ENCODE data around the gene SMO. TPM values are rescaled to one million over a fixed set of nuclear protein-coding genes. Genes with fewer than 3 reads are reported as not detected.

Gene SMO
- total and polyA plus RNA-seq, 9 of the 15 experiments (the other 6 are each of a cell fraction or from before 2014, with no cell fraction given): 0.05 to 0.13 (median 0.10) TPM; not detected in 5

DNA sequence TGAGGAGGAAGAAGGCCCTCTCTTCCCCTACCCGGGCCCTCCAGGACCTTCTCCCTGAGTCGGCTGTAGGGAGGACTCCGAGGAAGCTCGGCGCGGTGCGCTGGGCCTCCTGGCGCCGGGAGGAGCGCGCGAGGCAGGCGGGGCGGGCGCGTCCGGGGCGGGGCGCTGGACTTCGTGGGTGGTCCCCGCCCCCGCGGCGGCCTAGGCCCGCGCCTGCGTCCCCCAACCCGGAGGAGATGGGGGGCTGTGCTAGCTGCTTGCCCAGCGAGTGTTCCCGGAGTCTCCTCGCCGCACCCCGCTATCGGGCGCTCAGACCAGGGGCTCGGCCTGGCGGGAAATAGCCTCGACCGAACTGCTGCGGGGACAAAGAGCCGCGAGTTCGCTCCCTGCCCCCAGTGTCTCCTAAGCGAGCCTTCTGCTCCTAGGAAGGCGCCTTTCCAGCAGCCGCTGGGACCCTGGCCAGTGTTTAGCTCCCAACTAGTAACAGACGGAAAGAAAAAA, 19.2 kb upstream of the SMO start (continued):
- TF ChIP-seq CHAMP1 (IDR thresholded peaks at IDR 0.05): no peak
- no peak for TF ChIP-seq ZNF224 (CRISPR knock-in tag; IDR thresholded peaks at IDR 0.05)
- no peak for TF ChIP-seq PBX2 (CRISPR knock-in tag; IDR thresholded peaks at IDR 0.05; ENCODE audit: low read depth)
- no peak for TF ChIP-seq PBX2 (tag; conservative IDR thresholded peaks at IDR 0.05; ENCODE audit: low read depth)
- TF ChIP-seq TCF7L2 (IDR thresholded peaks at IDR 0.05; ENCODE audit: low read depth, low read length): no peak
- TF ChIP-seq LARP7 (IDR thresholded peaks at IDR 0.05): no peak
- TF ChIP-seq ARID3A (IDR thresholded peaks at IDR 0.05; ENCODE audit: borderline replicate concordance, low read depth, low read length): no peak
- TF ChIP-seq NCOR1 (IDR thresholded peaks at IDR 0.05): no peak
- TF ChIP-seq, protein P1, sequence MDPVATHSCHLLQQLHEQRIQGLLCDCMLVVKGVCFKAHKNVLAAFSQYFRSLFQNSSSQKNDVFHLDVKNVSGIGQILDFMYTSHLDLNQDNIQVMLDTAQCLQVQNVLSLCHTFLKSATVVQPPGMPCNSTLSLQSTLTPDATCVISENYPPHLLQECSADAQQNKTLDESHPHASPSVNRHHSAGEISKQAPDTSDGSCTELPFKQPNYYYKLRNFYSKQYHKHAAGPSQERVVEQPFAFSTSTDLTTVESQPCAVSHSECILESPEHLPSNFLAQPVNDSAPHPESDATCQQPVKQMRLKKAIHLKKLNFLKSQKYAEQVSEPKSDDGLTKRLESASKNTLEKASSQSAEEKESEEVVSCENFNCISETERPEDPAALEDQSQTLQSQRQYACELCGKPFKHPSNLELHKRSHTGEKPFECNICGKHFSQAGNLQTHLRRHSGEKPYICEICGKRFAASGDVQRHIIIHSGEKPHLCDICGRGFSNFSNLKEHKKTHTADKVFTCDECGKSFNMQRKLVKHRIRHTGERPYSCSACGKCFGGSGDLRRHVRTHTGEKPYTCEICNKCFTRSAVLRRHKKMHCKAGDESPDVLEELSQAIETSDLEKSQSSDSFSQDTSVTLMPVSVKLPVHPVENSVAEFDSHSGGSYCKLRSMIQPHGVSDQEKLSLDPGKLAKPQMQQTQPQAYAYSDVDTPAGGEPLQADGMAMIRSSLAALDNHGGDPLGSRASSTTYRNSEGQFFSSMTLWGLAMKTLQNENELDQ (CRISPR knock-in tag; IDR thresholded peaks at IDR 0.05; ENCODE audit: borderline replicate concordance): no peak
- TF ChIP-seq ZNF717 (CRISPR knock-in tag; IDR thresholded peaks at IDR 0.05): no peak
- no peak for TF ChIP-seq HOXB6 (CRISPR knock-in tag; IDR thresholded peaks at IDR 0.05; ENCODE audit: borderline replicate concordance)
- no peak for TF ChIP-seq ZKSCAN3 (CRISPR knock-in tag; IDR thresholded peaks at IDR 0.05)
- TF ChIP-seq SOX6 (IDR thresholded peaks at IDR 0.05): no peak
- no peak for TF ChIP-seq RBM14 (IDR thresholded peaks at IDR 0.05; ENCODE audit: borderline replicate concordance, insufficient read depth, low read depth, low read length)
- TF ChIP-seq TBP (optimal IDR thresholded peaks at IDR 0.05; ENCODE audit: low read depth, low read length): no peak
- TF ChIP-seq, protein P2, sequence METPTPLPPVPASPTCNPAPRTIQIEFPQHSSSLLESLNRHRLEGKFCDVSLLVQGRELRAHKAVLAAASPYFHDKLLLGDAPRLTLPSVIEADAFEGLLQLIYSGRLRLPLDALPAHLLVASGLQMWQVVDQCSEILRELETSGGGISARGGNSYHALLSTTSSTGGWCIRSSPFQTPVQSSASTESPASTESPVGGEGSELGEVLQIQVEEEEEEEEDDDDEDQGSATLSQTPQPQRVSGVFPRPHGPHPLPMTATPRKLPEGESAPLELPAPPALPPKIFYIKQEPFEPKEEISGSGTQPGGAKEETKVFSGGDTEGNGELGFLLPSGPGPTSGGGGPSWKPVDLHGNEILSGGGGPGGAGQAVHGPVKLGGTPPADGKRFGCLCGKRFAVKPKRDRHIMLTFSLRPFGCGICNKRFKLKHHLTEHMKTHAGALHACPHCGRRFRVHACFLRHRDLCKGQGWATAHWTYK (CRISPR knock-in tag; IDR thresholded peaks at IDR 0.05): no peak
- TF ChIP-seq SUPT5H (IDR thresholded peaks at IDR 0.05): no peak
- no peak for TF ChIP-seq ZNF232 (CRISPR knock-in tag; IDR thresholded peaks at IDR 0.05)
- TF ChIP-seq ETV5 (CRISPR knock-in tag; IDR thresholded peaks at IDR 0.05; ENCODE audit: low read depth): no peak

All from K562 (cell line).